ENCODE data around the gene COL6A1. TPM values are rescaled to one million over a fixed set of nuclear protein-coding genes. Genes with fewer than 3 reads are reported as not detected.

Gene COL6A1
- polyA plus RNA-seq, 1 of the 3 experiments (the other 2 are of a cell fraction) = 107 TPM

- no peak overlapping the region for H2AFZ ChIP-seq (ENCODE audit: low read depth)
These were observed 38.6 kb upstream of the COL6A1 start for GRCh38 chr21:45942755-45943629.

GRCh38 chr21:45943630-45944540 is 37.7 kb upstream of the COL6A1 start:
- ChIA-PET CTCF (interaction anchor here (0.7 to 1.3 kb wide), 3 partner anchors 18 to 200 kb away, joined by 3 to 4 read pairs (median 3); no protein-coding TSS in a partner anchor), POLR2A (no interaction called here)
- no peaks in the 10 kb centered on the region for H3K79me2 ChIP-seq (ENCODE audit: insufficient read depth)
- no peaks in the 10 kb centered on the region for H4K20me1 ChIP-seq (ENCODE audit: insufficient read depth)
- H3K4me2 ChIP-seq = no peak overlapping the region
- WGBS (ENCODE audit: low lambda C conversion rate) = 68% methylated on average over 7 of the region's 8 CpGs
- DNase-seq = no peak
- no peak overlapping the region for H2AFZ ChIP-seq (ENCODE audit: low read depth)
- no peak overlapping the region for H3K9ac ChIP-seq
- no peaks in the 10 kb centered on the region for H3K36me3 ChIP-seq (replicated peaks in 1 of 2; ENCODE audit: control insufficient read depth in 1 of 2, insufficient read depth in 2 of 2, low read length in 1 of 2)
- H3K9me3 ChIP-seq = no peaks in the 10 kb centered on the region
- H3F3A ChIP-seq (replicated peaks; ENCODE audit: insufficient read depth) = no peaks in the 10 kb centered on the region
- H3K4me1 ChIP-seq (ENCODE audit: control insufficient read depth in 1 of 2, insufficient read depth in 2 of 2, low read depth in 1 of 2, low read length in 1 of 2) = no peaks in the 10 kb centered on the region
- TF ChIP-seq USF1 (IDR thresholded peaks at IDR 0.05; ENCODE audit: borderline replicate concordance, low read depth) (no peak), FOSL2 (IDR thresholded peaks at IDR 0.05; ENCODE audit: borderline replicate concordance, low read depth) (no peak), MAX (IDR thresholded peaks at IDR 0.05; ENCODE audit: low read depth) (no peak), USF2 (IDR thresholded peaks at IDR 0.05; ENCODE audit: borderline replicate concordance, low read depth, low read length) (no peak), TEAD4 (IDR thresholded peaks at IDR 0.05; ENCODE audit: borderline replicate concordance, insufficient read depth) (no peak), ELF1 (IDR thresholded peaks at IDR 0.05) (no peak), NRF1 (IDR thresholded peaks at IDR 0.05; ENCODE audit: low read depth, low read length) (no peak), TAF1 (IDR thresholded peaks at IDR 0.05; ENCODE audit: borderline replicate concordance, low read depth, low read length) (no peak), POLR2AphosphoS5 (IDR thresholded peaks at IDR 0.05; ENCODE audit: low read depth, low read length) (no peak), MXI1 (IDR thresholded peaks at IDR 0.05; ENCODE audit: low read depth, low read length) (no peak)
- no peak overlapping the region for H3K27ac ChIP-seq (ENCODE audit: low read depth in 2 of 2, low read length in 1 of 2)
- no peaks in the 10 kb centered on the region for H3K27me3 ChIP-seq (ENCODE audit: insufficient read depth)
- H3K9me2 ChIP-seq = no peaks in the 10 kb centered on the region
- H3K4me3 ChIP-seq (ENCODE audit: low read depth in 2 of 2, low read length in 1 of 2) = no peak overlapping the region

More at GRCh38 chr21:45942755-45943629, 38.6 kb upstream of the COL6A1 start:
- no peak for DNase-seq
- H4K20me1 ChIP-seq (ENCODE audit: insufficient read depth) = no peaks in the 10 kb centered on the region
- ChIA-PET CTCF (no interaction called here), POLR2A (no interaction called here)
- no peaks in the 10 kb centered on the region for H3K4me1 ChIP-seq (ENCODE audit: control insufficient read depth in 1 of 2, insufficient read depth in 2 of 2, low read depth in 1 of 2, low read length in 1 of 2)
- H3K9me3 ChIP-seq = no peaks in the 10 kb centered on the region
- H3K4me3 ChIP-seq (ENCODE audit: low read depth in 2 of 2, low read length in 1 of 2) = no peak overlapping the region
- TF ChIP-seq RCOR1 (IDR thresholded peaks at IDR 0.05; ENCODE audit: low read length) (no peak), TEAD4 (IDR thresholded peaks at IDR 0.05; ENCODE audit: borderline replicate concordance, insufficient read depth) (no peak)
- no peak overlapping the region for H3K9ac ChIP-seq
- H3K36me3 ChIP-seq (replicated peaks in 1 of 2; ENCODE audit: control insufficient read depth in 1 of 2, insufficient read depth in 2 of 2, low read length in 1 of 2) = no peaks in the 10 kb centered on the region
- WGBS (ENCODE audit: low lambda C conversion rate) = 87% methylated on average over 13 of the region's 20 CpGs
- no peaks in the 10 kb centered on the region for H3K79me2 ChIP-seq (ENCODE audit: insufficient read depth)
- H3K4me2 ChIP-seq = no peak overlapping the region
- no peaks in the 10 kb centered on the region for H3F3A ChIP-seq (replicated peaks; ENCODE audit: insufficient read depth)
- H3K27ac ChIP-seq (ENCODE audit: low read depth in 2 of 2, low read length in 1 of 2) = no peak overlapping the region
- H3K27me3 ChIP-seq (ENCODE audit: insufficient read depth) = no peaks in the 10 kb centered on the region
- no peaks in the 10 kb centered on the region for H3K9me2 ChIP-seq
